GM23338 (cell line): Measurements from ENCODE around the gene GDAP1L1.

ENCODE experiments used
- CTCF ChIP-seq, 2 experiments: fragments of 200-600 bp in 1 of 2; sonication (generic) in 1 of 2; conservative IDR thresholded peaks; 2 replicates each; pipeline versions ENCODE4 v1.5.1 to v1.6.1; 2016 to 2017; ENCODE audit warnings: antibody characterized with exemption in 2 of 2, low read depth in 2 of 2, mild to moderate bottlenecking in 2 of 2, moderate library complexity in 1 of 2
- EZH2 ChIP-seq: fragments of 200-600 bp; sonication (generic); IDR thresholded peaks from one replicate; pipeline ENCODE4 v1.8.0; 2017; ENCODE audit warnings: antibody characterized with exemption, mild to moderate bottlenecking, low read depth; ENCODE audit not compliant: unreplicated experiment
- POLR2AphosphoS5 ChIP-seq: IDR thresholded peaks from 2 replicates; pipeline ENCODE4 v1.6.1; 2016; ENCODE audit warnings: antibody characterized with exemption, low read depth
- REST ChIP-seq: IDR thresholded peaks from one replicate; pipeline ENCODE4 v1.6.1; 2018; ENCODE audit warnings: antibody characterized with exemption; ENCODE audit not compliant: unreplicated experiment

DNA sequence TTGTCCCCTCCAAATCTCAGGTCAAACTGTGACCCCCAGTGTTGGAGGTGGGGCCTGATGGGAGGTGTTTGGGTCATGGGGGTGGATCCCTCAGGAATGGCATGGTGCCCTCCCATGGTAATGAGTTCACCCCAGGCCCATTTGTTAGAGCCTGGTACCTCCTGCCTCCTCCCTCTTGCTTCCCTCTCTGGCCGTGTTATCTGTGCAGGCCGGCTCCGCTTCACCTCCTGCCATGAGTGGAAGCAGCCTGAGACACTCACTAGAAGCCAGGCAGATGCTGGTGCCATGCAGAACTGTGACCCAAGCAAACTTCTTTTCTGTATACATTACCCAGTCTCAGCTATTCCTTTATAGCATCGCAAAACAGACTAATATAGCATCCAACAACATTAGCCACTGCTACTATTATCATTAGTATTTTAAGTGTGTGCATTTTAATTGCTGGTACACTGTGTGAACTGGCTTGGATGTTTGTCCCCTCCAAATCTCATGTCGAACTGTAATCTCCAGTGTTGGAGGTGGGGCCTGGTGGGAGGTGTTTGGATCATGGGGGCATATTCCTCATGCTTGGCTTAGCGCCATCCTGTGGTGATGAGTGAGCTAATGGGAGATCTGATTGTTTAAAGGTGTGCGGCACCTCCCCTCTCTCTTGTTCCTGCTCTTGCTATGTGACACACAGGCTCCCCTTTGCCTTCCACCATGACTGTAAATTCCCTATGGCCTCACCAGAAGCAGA lies 24.3 kb upstream of the GDAP1L1 start:
- TF ChIP-seq EZH2 (no peak), CTCF (conservative IDR thresholded peaks at IDR 0.05; ENCODE audit: low read depth in 2 of 2) (peak; percentile 62 to 76), REST (no peak), POLR2AphosphoS5 (no peak)
